ENCODE results near the gene CD82. TPM values are rescaled to one million over a fixed set of nuclear protein-coding genes. Genes with fewer than 3 reads are reported as not detected.

The CD82 gene
- total RNA-seq, 4 donors from 2014 or later, result 8.9 to 30.6 (median 20.3) TPM

DNA sequence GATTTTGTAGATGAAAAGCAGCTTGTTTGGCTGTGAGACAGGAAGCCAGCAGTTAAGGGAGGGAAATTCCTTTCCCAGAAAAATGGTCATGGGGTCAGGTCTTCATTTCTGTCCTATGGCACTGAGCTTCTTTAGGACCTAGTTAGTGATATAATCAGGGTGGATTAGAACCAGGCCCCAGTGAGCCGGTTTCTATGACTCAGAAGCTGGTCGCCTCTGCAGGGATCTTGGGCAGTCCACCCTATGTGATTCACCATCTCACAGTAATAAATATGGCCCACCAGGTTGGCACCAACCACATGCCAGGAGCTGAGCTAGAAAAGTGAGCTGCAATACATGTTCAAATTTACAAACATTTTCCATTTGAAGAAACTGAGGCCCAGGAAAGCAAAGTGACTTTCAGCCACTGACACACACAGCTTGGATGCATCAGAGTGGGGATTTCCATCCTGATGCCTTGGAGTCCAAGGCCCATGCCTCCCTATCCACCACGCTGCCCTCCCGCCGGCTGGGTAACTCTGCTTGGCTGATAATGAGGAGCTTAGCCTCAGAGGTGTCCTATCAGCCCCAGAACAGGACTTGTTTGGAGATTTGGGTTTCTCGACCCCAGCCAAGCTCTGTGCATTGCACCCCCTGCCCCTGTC is 42.0 kb downstream of the CD82 start:
- DNase-seq (ENCODE audit: low spot score) (no peak), ATAC-seq (ENCODE audit: low FRiP score) (peak; percentile 44)

GRCh38 chr11:44607987-44608386 is 42.5 kb downstream of the CD82 start:
- no peak for TF ChIP-seq CTCF (IDR thresholded peaks at IDR 0.05)
- ATAC-seq (ENCODE audit: low FRiP score) (no peak), DNase-seq (ENCODE audit: low spot score) (no peak)

More for the DNA sequence above, 42.0 kb downstream of the CD82 start:
- TF ChIP-seq CTCF (IDR thresholded peaks at IDR 0.05), result no peak

GRCh38 chr11:44608651-44608990 is 43.2 kb downstream of the CD82 start:
- DNase-seq (ENCODE audit: low spot score), result no peak
- no peak for ATAC-seq (ENCODE audit: low FRiP score)
- no peak for TF ChIP-seq CTCF (IDR thresholded peaks at IDR 0.05)

DNA sequence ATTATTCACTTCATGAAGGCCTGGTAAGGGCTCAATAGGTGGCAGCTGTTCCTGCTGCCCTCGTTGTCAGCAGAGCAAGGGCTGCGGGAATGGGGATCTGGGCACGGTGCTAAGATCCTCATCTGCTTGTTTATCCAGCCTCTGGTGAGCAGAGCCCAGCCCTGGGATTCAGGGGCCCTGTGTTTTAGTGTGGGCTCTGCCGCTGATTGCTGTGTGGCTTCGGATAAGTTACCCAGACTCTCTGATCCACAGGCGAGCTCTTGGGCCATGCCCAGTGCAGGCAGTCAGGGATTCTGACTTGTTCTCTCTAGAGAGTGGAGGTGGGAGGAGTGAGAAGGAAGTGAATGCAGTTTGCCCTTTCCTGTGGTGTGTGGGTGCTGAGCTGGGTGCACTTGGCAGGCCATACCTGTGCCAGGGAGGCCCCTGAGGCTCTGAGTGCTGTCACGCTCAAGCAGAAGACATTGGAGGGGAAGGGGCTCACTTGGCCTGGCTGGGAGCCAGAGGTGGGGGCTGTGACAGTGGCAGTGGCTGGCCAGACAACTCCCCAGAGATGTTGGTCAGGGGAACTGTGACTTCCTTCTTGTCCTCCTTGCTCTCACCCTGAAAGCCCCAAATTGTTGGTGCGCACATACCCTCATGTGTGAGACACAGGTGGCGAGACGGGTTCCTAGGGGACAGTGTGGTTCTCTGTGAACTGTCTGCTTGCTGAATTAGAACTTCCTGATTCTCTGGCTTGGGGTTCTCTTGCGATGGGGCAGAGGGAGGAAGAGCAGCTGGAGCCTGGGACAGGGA is 43.7 kb downstream of the CD82 start:
- ATAC-seq (ENCODE audit: low FRiP score), result no peak

GRCh38 chr11:44609783-44610155 is 44.3 kb downstream of the CD82 start:
- ATAC-seq (ENCODE audit: low FRiP score), result no peak
- no peak for TF ChIP-seq CTCF (IDR thresholded peaks at IDR 0.05)
- DNase-seq (ENCODE audit: low spot score), result no peak

More for the DNA sequence above, 43.7 kb downstream of the CD82 start:
- no peak for DNase-seq (ENCODE audit: low spot score)
- TF ChIP-seq CTCF (IDR thresholded peaks at IDR 0.05), result no peak

DNA sequence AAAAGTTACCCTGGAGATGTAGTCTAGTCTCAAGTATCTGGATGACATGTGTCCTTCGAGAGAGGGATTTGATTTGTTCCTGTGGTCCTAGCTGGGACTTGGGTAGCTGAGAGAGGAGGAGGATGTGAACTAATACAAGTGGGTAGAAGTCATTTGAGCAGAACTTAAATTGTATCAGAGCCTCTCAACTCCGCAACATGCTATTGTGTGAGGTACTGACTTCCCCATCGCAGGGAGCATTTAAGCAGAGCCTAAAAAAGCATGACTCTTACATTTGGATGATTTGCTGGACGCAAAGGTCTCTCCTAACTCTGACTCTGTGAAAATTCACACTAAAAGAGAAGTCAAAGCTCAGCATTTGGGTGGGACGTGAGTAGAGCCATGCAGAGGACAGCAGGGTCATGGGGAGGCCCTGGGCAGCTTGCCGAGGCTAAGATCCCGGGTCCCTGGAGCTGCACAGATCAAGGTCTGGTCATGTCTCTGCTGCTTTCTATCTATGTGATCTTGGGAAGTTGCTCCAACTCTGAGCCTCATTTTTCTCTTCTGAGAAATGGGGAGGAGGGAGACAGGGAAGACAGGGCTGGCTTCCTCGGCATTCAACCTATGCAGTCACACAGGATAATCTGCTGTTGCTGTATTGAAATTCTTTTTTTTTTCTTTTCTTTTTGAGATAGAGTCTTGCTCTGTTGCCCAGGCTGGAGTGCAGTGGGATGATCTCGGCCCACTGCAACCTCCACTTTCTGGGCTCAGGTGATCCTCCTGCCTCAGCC is 44.9 kb downstream of the CD82 start:
- no peak for TF ChIP-seq CTCF (IDR thresholded peaks at IDR 0.05)
- DNase-seq (ENCODE audit: low spot score) (no peak), ATAC-seq (ENCODE audit: low FRiP score) (no peak)

Data from omental fat pad (tissue), 4 donors.